Hematopoietic multipotent progenitor cell treated with erythropoietin and hydrocortisone succinate and interleukin-3 and kit ligand, for 4 days (in vitro differentiated cells): Measurements from ENCODE around the gene RXRB.
"Not testable (repeated sequence)": the region's sequence is repeated elsewhere in the genome, so short reads cannot be mapped to it uniquely, and the experiment has no call there.

Experiments
- DNase-seq: peaks from one replicate; pipeline ENCODE4 v3.0.0-alpha.2; 2015

RXRB gene

GRCh38 chr6:33200219-33201146, at the start of gene RXRB, which contains the start of gene SLC39A7:
RXRB (minus strand) TSS chr6:33200665; CDS start chr6:33200476, 189 bp downstream.
SLC39A7 (plus strand) TSS chr6:33200867; CDS start chr6:33201246, 379 bp downstream.
- DNase-seq: peak; percentile 100

- peak; percentile 15 for DNase-seq
Observed at GRCh38 chr6:33249732-33250630, 49.5 kb upstream of the RXRB start.

GRCh38 chr6:33248932-33249731, 48.7 kb upstream of the RXRB start:
- peak; percentile 100 for DNase-seq

GRCh38 chr6:33248643-33248931, 48.1 kb upstream of the RXRB start:
- DNase-seq: no peak

GRCh38 chr6:33247977-33248642, 47.6 kb upstream of the RXRB start:
- peak; percentile 95 for DNase-seq

- DNase-seq: no peak
Observed at GRCh38 chr6:33243476-33243875, 43.0 kb upstream of the RXRB start.

- no peak for DNase-seq
Observed at GRCh38 chr6:33241968-33242367, 41.5 kb upstream of the RXRB start.

GRCh38 chr6:33237741-33238140, 37.3 kb upstream of the RXRB start:
- DNase-seq: no peak

GRCh38 chr6:33236852-33237251, 36.4 kb upstream of the RXRB start:
- DNase-seq: no peak

GRCh38 chr6:33236328-33236727, 35.9 kb upstream of the RXRB start:
- peak; percentile 35 for DNase-seq

GRCh38 chr6:33235221-33235634, 34.8 kb upstream of the RXRB start:
- DNase-seq: no peak

GRCh38 chr6:33226503-33227120, 26.1 kb upstream of the RXRB start:
- DNase-seq: not testable (repeated sequence)

- no peak for DNase-seq
Observed at GRCh38 chr6:33217681-33218080, 17.2 kb upstream of the RXRB start.

- DNase-seq: no peak
Observed at GRCh38 chr6:33217246-33217645, 16.8 kb upstream of the RXRB start.

GRCh38 chr6:33216117-33216649, 15.7 kb upstream of the RXRB start:
- DNase-seq: no peak

GRCh38 chr6:33215271-33216116, 15.0 kb upstream of the RXRB start:
- no peak for DNase-seq

GRCh38 chr6:33213989-33214335, 13.5 kb upstream of the RXRB start:
- DNase-seq: no peak

- DNase-seq: peak; percentile 56
Observed at GRCh38 chr6:33213166-33213988, 12.9 kb upstream of the RXRB start.

- DNase-seq: no peak
Observed at GRCh38 chr6:33212857-33213165, 12.3 kb upstream of the RXRB start.
